ENCODE data around the gene PTPRF. TPM values are rescaled to one million over a fixed set of nuclear protein-coding genes. Genes with fewer than 3 reads are reported as not detected.

Gene PTPRF
- total RNA-seq, 1 donor from 2014 or later = 520 TPM

- TF ChIP-seq CTCF (IDR thresholded peaks at IDR 0.05; ENCODE audit: unreplicated experiment) = no peak
- Mint-ChIP-seq H3K27me3 (no peaks in the 10 kb centered on the region), H3K4me3 (ENCODE audit: low read depth) (peak overlapping the region; percentile 100), H3K9me3 (ENCODE audit: low read depth) (no peaks in the 10 kb centered on the region), H3K36me3 (ENCODE audit: insufficient read depth) (peaks cover 7% of the 10 kb centered on the region), H3K4me1 (ENCODE audit: low read depth) (peaks cover 37% of the 10 kb centered on the region), H3K27ac (peak overlapping the region; percentile 99)
- DNase-seq (ENCODE audit: low spot score, unreplicated experiment) = no peak
These were observed 118.3 kb downstream of the PTPRF start for GRCh38 chr1:43648876-43649477.

GRCh38 chr1:43650310-43651085, 119.8 kb downstream of the PTPRF start:
- peak overlapping the region; percentile 100 for H3K4me3 Mint-ChIP-seq (ENCODE audit: low read depth)
- TF ChIP-seq CTCF (IDR thresholded peaks at IDR 0.05; ENCODE audit: unreplicated experiment) = no peak
- peaks cover 14% of the 10 kb centered on the region for H3K36me3 Mint-ChIP-seq (ENCODE audit: insufficient read depth)
- H3K9me3 Mint-ChIP-seq (ENCODE audit: low read depth) = no peaks in the 10 kb centered on the region
- peak; percentile 90 for DNase-seq (ENCODE audit: low spot score, unreplicated experiment)
- peaks cover 25% of the 10 kb centered on the region for H3K4me1 Mint-ChIP-seq (ENCODE audit: low read depth)
- no peaks in the 10 kb centered on the region for H3K27me3 Mint-ChIP-seq
- H3K27ac Mint-ChIP-seq = peak overlapping the region; percentile 99

DNA sequence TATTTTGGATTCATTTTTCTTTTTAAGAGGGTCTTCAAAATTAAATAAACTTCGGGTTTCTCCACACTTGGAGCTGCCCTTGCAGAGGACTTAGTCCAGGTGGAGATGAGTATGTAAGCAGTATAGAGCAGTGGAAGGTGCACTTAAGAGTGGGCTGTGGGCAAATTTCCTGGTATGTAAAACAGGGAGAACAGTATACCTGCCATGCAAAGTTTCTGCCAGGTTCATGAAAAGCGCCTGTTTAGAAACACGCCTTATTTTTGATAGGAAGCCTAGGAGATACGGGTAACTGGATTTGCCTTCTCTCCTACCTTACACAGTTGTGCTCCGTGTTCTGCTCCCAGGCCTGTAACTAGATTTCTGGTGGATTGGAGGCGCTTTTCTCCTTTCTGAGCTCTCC, 120.5 kb downstream of the PTPRF start:
- H3K4me3 Mint-ChIP-seq (ENCODE audit: low read depth) = peak overlapping the region; percentile 100
- DNase-seq (ENCODE audit: low spot score, unreplicated experiment) = no peak
- peaks cover 18% of the 10 kb centered on the region for H3K36me3 Mint-ChIP-seq (ENCODE audit: insufficient read depth)
- H3K4me1 Mint-ChIP-seq (ENCODE audit: low read depth) = peaks cover 25% of the 10 kb centered on the region
- H3K9me3 Mint-ChIP-seq (ENCODE audit: low read depth) = no peaks in the 10 kb centered on the region
- no peaks in the 10 kb centered on the region for H3K27me3 Mint-ChIP-seq
- no peak for TF ChIP-seq CTCF (IDR thresholded peaks at IDR 0.05; ENCODE audit: unreplicated experiment)
- peak overlapping the region; percentile 99 for H3K27ac Mint-ChIP-seq

GRCh38 chr1:43651902-43652301, 121.2 kb downstream of the PTPRF start:
- no peak for TF ChIP-seq CTCF (IDR thresholded peaks at IDR 0.05; ENCODE audit: unreplicated experiment)
- no peaks in the 10 kb centered on the region for H3K9me3 Mint-ChIP-seq (ENCODE audit: low read depth)
- no peak overlapping the region for H3K27ac Mint-ChIP-seq
- peaks cover 25% of the 10 kb centered on the region for H3K4me1 Mint-ChIP-seq (ENCODE audit: low read depth)
- peak overlapping the region; percentile 100 for H3K4me3 Mint-ChIP-seq (ENCODE audit: low read depth)
- DNase-seq (ENCODE audit: low spot score, unreplicated experiment) = no peak
- H3K36me3 Mint-ChIP-seq (ENCODE audit: insufficient read depth) = peaks cover 18% of the 10 kb centered on the region
- no peaks in the 10 kb centered on the region for H3K27me3 Mint-ChIP-seq

DNA sequence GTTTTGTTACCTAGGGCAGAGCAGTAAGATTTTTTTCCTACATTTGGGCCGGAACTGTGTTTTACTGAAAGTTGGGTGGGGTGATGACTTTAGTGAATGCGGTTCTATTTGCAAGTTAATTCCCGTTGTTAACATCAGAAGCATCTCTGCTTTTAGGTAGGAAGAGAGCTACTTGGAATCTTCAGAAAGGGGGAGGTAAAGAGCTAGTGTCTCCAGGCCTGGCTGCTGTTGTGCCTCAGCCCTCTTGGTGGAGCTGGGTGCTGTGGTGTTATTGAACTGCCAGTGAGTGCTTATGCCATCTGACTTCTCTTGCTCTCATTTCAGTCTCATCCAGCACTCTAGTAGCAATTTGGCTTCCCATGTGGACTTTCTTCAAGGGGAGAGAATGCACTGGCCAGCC, 122.7 kb downstream of the PTPRF start:
- DNase-seq (ENCODE audit: low spot score, unreplicated experiment) = no peak
- TF ChIP-seq CTCF (IDR thresholded peaks at IDR 0.05; ENCODE audit: unreplicated experiment) = peak; percentile 32
- H3K36me3 Mint-ChIP-seq (ENCODE audit: insufficient read depth) = peaks cover 19% of the 10 kb centered on the region

More for the DNA sequence above, 122.7 kb downstream of the PTPRF start:
- Mint-ChIP-seq H3K4me1 (ENCODE audit: low read depth) (peaks cover 25% of the 10 kb centered on the region), H3K9me3 (ENCODE audit: low read depth) (no peaks in the 10 kb centered on the region), H3K4me3 (ENCODE audit: low read depth) (no peak overlapping the region), H3K27me3 (no peaks in the 10 kb centered on the region), H3K27ac (no peak overlapping the region)
